ENCODE results near the gene SBF2. TPM values are rescaled to one million over a fixed set of nuclear protein-coding genes. Genes with fewer than 3 reads are reported as not detected.

SBF2 gene
- polyA plus RNA-seq, 1 donor from 2014 or later = 53.4 TPM

DNA sequence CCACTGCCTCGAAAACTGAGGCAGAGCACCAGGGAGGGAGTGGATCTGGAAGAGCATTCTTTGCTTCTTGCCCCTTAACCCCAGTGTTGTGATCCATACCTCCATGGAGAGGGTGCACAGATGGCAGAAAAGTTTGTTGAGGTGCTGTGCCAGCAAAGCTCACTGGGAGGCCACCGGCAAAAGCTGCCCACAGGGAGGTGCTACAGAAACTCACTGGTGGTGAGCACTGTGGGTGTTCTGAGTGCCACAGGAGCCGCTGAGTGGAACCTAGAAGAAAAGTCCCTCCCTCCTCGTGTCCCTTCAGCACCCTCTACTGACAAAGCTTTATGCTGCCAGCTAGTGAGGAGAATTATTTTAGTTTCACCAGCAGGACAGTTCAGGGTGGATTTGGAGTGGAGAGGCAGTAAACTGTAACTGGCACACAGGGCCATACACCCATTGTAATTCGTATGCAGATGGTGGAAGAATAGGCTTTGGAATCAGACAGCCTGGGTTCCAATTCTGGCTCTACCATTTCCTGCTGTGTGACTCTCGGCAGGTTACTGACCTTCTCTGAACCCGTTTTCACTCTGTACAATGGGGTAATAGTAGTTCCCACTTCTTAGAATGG lies 545.6 kb downstream of the SBF2 start:
- no peaks in the 10 kb centered on the region for H3K36me3 ChIP-seq (ENCODE audit: insufficient read depth, low read length)

DNA sequence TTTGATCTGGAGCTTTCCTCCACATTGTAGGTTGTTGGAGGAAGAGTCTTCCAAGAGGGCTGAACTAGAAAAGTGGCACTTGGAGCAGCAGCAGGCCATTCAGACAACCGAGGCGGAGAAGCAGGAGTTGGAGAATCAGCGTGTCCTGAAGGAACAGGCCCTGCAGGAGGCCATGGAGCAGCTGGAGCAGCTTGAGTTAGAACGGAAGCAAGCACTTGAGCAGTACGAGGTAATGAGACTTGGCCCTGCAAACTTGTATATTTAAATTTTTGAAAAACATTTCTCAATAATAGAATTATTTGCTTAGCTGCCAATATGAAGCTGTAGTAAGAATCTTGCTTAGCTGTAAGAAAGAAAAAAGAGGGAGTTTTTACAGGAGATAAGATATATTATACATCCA lies 546.2 kb downstream of the SBF2 start:
- no peak overlapping the region for H3K4me2 ChIP-seq (ENCODE audit: low read length)
- H4K20me1 ChIP-seq (ENCODE audit: insufficient read depth) = no peaks in the 10 kb centered on the region
- no peak overlapping the region for H3K4me3 ChIP-seq (ENCODE audit: low read length)
- H3K79me2 ChIP-seq (replicated peaks; ENCODE audit: insufficient read depth, low read length) = no peaks in the 10 kb centered on the region
- no peaks in the 10 kb centered on the region for H3K36me3 ChIP-seq (ENCODE audit: insufficient read depth, low read length)
- H3K9me3 ChIP-seq (ENCODE audit: low read length) = no peaks in the 10 kb centered on the region
- no peak overlapping the region for H2AFZ ChIP-seq (ENCODE audit: low read depth, low read length)
- TF ChIP-seq MXI1 (conservative IDR thresholded peaks at IDR 0.05; ENCODE audit: poor library complexity, severe bottlenecking) (no peak), POLR2AphosphoS5 (IDR thresholded peaks at IDR 0.05) (no peak), EP300 (conservative IDR thresholded peaks at IDR 0.05; ENCODE audit: poor library complexity, severe bottlenecking) (no peak), TAF1 (IDR thresholded peaks at IDR 0.05; ENCODE audit: low read depth) (no peak), EZH2 (IDR thresholded peaks at IDR 0.05; ENCODE audit: borderline replicate concordance, insufficient read depth, low read length, poor library complexity, severe bottlenecking) (no peak), SMC3 (conservative IDR thresholded peaks at IDR 0.05; ENCODE audit: poor library complexity) (no peak)
- TF ChIP-seq, protein P1, sequence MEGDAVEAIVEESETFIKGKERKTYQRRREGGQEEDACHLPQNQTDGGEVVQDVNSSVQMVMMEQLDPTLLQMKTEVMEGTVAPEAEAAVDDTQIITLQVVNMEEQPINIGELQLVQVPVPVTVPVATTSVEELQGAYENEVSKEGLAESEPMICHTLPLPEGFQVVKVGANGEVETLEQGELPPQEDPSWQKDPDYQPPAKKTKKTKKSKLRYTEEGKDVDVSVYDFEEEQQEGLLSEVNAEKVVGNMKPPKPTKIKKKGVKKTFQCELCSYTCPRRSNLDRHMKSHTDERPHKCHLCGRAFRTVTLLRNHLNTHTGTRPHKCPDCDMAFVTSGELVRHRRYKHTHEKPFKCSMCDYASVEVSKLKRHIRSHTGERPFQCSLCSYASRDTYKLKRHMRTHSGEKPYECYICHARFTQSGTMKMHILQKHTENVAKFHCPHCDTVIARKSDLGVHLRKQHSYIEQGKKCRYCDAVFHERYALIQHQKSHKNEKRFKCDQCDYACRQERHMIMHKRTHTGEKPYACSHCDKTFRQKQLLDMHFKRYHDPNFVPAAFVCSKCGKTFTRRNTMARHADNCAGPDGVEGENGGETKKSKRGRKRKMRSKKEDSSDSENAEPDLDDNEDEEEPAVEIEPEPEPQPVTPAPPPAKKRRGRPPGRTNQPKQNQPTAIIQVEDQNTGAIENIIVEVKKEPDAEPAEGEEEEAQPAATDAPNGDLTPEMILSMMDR (IDR thresholded peaks at IDR 0.05; ENCODE audit: poor library complexity, severe bottlenecking) = no peak
- TF ChIP-seq, protein P2, sequence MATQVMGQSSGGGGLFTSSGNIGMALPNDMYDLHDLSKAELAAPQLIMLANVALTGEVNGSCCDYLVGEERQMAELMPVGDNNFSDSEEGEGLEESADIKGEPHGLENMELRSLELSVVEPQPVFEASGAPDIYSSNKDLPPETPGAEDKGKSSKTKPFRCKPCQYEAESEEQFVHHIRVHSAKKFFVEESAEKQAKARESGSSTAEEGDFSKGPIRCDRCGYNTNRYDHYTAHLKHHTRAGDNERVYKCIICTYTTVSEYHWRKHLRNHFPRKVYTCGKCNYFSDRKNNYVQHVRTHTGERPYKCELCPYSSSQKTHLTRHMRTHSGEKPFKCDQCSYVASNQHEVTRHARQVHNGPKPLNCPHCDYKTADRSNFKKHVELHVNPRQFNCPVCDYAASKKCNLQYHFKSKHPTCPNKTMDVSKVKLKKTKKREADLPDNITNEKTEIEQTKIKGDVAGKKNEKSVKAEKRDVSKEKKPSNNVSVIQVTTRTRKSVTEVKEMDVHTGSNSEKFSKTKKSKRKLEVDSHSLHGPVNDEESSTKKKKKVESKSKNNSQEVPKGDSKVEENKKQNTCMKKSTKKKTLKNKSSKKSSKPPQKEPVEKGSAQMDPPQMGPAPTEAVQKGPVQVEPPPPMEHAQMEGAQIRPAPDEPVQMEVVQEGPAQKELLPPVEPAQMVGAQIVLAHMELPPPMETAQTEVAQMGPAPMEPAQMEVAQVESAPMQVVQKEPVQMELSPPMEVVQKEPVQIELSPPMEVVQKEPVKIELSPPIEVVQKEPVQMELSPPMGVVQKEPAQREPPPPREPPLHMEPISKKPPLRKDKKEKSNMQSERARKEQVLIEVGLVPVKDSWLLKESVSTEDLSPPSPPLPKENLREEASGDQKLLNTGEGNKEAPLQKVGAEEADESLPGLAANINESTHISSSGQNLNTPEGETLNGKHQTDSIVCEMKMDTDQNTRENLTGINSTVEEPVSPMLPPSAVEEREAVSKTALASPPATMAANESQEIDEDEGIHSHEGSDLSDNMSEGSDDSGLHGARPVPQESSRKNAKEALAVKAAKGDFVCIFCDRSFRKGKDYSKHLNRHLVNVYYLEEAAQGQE (IDR thresholded peaks at IDR 0.05; ENCODE audit: borderline replicate concordance) = no peak
- H3K27ac ChIP-seq (ENCODE audit: low read length) = no peak overlapping the region
- H3K9ac ChIP-seq (ENCODE audit: low read length) = no peak overlapping the region
- no peaks in the 10 kb centered on the region for H3F3A ChIP-seq (ENCODE audit: insufficient read depth, low read length, poor library complexity, severe bottlenecking)
- H3K9me2 ChIP-seq (ENCODE audit: insufficient read depth, low read length) = no peaks in the 10 kb centered on the region
- no peaks in the 10 kb centered on the region for H3K27me3 ChIP-seq (ENCODE audit: insufficient read depth, low read depth, low read length)

More for the DNA sequence above, 545.6 kb downstream of the SBF2 start:
- Histone ChIP-seq H3K4me3 (ENCODE audit: low read length) (no peak overlapping the region), H3K27ac (ENCODE audit: low read length) (no peak overlapping the region), H3K79me2 (replicated peaks; ENCODE audit: insufficient read depth, low read length) (no peaks in the 10 kb centered on the region), H2AFZ (ENCODE audit: low read depth, low read length) (no peak overlapping the region), H3F3A (ENCODE audit: insufficient read depth, low read length, poor library complexity, severe bottlenecking) (no peaks in the 10 kb centered on the region), H3K4me2 (ENCODE audit: low read length) (no peak overlapping the region), H3K9me3 (ENCODE audit: low read length) (no peaks in the 10 kb centered on the region), H3K9me2 (ENCODE audit: insufficient read depth, low read length) (no peaks in the 10 kb centered on the region), H3K9ac (ENCODE audit: low read length) (no peak overlapping the region), H4K20me1 (ENCODE audit: insufficient read depth) (no peaks in the 10 kb centered on the region), H3K27me3 (ENCODE audit: insufficient read depth, low read depth, low read length) (no peaks in the 10 kb centered on the region)
- TF ChIP-seq, protein P1 (IDR thresholded peaks at IDR 0.05; ENCODE audit: poor library complexity, severe bottlenecking) = no peak
- TF ChIP-seq EZH2 (IDR thresholded peaks at IDR 0.05; ENCODE audit: borderline replicate concordance, insufficient read depth, low read length, poor library complexity, severe bottlenecking) = no peak
- TF ChIP-seq, protein P2 (IDR thresholded peaks at IDR 0.05; ENCODE audit: borderline replicate concordance) = no peak
- TF ChIP-seq EP300 (conservative IDR thresholded peaks at IDR 0.05; ENCODE audit: poor library complexity, severe bottlenecking) = no peak
- no peak for TF ChIP-seq POLR2AphosphoS5 (IDR thresholded peaks at IDR 0.05)
- TF ChIP-seq TAF1 (IDR thresholded peaks at IDR 0.05; ENCODE audit: low read depth) = no peak
